LNCAP (cell line): ENCODE data around the gene STEAP3.

ENCODE experiments used
- TF ChIP-seq, protein P1 (sequence below): fragments of 450-650 bp; IDR thresholded peaks from 2 replicates; pipeline ENCODE4 v1.5.1; 2017; ENCODE audit warnings: mild to moderate bottlenecking

Gene STEAP3

DNA sequence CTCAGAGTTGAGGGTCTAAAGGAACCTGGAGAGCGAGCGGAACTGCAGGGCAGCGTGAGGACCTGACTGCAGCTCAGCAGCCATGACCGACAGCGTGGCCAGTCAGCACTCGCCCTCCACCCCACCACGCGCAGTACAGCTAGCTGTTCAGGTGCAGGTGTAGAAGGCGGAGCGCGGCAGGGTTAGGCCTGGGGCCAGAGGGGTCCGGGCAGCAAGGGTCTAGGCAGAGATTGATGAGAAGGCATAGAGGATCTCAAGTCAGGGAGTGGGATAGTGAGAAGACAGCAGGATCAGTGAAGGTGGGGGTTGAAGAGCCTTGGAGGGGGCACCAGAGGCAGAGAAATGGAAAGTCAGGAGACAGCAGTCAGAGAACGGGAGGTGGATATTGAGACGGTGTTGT lies 71.0 kb downstream of the STEAP3 start:
- TF ChIP-seq, protein P1, sequence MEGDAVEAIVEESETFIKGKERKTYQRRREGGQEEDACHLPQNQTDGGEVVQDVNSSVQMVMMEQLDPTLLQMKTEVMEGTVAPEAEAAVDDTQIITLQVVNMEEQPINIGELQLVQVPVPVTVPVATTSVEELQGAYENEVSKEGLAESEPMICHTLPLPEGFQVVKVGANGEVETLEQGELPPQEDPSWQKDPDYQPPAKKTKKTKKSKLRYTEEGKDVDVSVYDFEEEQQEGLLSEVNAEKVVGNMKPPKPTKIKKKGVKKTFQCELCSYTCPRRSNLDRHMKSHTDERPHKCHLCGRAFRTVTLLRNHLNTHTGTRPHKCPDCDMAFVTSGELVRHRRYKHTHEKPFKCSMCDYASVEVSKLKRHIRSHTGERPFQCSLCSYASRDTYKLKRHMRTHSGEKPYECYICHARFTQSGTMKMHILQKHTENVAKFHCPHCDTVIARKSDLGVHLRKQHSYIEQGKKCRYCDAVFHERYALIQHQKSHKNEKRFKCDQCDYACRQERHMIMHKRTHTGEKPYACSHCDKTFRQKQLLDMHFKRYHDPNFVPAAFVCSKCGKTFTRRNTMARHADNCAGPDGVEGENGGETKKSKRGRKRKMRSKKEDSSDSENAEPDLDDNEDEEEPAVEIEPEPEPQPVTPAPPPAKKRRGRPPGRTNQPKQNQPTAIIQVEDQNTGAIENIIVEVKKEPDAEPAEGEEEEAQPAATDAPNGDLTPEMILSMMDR, result no peak

DNA sequence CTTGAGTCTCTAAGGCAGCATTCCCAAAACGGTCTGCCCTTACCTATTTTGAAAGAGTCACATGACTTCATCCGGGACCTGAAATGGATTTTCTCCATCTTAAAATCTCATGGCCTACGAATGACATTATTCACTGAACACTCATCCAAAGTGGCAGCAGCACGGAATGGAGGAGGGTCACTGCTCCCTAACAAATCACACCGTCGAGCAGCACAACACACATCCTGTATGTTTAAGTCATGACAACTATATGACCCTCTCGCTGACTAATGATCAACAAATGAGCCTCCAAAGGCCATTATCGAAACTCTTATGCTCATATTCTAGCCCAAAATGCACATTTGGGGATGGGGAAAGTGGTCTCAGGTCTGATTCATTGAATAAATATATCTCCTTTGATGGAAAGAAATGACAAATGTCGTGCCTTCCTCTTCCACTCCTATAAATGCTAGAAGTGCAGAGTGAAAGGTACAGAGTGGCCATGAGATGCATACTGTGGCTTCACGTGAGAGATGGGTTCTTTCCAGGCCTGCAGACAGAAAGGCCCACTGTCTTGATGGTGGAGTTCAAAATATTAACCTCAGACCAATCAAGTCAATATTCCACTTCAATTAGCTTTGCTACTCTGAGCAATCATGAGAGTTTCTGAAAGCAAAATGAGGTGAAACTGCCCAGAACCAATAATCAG lies 72.2 kb downstream of the STEAP3 start:
- TF ChIP-seq, protein P1, result no peak

DNA sequence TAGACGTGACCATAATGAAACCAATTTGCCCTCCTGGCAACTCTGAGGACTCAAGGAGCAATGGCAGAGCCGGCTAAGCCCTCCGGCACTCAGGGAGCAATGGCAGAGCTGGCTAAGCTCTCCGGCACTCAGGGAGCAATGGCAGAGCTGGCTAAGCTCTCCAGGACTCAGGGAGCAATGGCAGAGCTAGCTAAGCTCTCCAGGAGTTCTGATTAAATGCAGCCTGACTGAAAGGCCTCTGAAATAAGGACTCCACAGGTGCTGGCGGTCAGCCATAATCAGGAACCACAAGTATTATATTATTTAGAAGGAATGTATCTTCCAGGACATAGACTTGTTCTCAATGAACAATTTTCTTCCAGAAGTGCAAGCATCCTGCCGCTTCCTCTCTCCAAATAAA lies 77.8 kb downstream of the STEAP3 start:
- TF ChIP-seq, protein P1, result no peak

DNA sequence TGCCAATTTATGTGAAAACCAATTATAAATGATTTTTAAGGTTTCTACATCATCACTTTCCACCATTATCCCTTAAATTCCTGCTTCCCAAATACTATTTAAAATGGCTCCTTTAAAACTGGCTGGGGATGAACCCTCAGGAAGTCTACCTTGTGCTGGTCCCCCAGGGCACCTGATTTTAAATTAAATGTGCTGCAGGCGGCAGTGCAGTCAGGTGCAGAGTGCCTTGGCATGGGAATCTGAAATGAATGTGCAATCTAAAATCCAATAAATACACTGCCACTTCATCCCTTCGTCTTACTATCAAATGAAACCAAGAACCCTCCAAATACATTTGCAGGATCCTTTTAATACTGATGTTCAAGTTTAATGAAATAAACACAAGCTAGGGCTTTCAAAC lies 81.2 kb downstream of the STEAP3 start:
- TF ChIP-seq, protein P1, result no peak

DNA sequence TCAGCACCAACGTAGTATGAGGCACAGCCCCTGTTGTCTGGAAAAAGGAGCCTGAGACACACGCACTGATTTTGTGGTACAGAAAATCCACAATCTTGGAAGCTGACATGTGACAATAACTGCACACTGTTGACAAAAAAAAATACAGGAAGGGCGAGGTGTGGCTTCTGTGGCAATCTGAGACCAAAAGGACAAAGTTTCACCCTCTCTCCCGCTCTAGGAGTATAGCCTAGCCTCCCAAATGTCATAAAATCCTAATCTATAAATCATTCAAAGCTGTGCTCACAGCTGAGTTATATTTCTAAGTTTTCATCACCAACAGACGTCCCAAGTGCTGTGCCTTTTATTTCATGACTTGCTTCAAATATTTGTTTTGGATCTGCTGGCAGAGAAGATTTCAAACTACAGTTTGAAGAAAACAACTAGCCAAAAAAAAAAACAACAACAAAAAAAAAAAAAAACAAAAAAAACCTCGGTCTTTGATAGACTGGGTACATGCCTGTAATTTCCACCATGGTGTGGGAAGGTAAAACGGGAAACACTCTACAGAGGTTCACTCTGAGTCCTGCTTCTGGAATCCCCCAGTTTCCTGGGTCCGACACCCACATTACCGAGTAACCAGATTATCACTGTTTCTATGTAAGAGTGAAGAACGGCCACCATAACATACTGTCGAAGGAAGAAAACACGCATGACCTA lies 82.0 kb downstream of the STEAP3 start:
- TF ChIP-seq, protein P1, result no peak

DNA sequence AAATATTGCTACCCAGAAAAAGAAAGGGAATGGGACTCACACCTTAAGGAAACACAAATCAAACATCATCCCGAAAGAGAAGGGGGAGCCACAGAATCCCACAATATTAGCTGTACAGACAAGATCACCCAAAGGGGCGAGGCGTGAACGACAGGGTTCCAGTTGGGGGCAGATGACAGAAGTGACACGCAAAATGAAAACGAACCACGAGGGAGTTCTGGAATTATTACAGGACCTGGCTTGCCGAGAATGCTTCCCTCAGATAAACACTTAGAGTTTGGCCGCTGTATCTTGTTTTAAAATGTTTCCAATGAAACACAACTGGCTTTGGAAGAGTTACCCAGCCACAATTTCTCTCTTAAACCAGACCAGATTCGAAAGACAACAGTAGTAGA lies 82.6 kb downstream of the STEAP3 start:
- TF ChIP-seq, protein P1, result no peak

DNA sequence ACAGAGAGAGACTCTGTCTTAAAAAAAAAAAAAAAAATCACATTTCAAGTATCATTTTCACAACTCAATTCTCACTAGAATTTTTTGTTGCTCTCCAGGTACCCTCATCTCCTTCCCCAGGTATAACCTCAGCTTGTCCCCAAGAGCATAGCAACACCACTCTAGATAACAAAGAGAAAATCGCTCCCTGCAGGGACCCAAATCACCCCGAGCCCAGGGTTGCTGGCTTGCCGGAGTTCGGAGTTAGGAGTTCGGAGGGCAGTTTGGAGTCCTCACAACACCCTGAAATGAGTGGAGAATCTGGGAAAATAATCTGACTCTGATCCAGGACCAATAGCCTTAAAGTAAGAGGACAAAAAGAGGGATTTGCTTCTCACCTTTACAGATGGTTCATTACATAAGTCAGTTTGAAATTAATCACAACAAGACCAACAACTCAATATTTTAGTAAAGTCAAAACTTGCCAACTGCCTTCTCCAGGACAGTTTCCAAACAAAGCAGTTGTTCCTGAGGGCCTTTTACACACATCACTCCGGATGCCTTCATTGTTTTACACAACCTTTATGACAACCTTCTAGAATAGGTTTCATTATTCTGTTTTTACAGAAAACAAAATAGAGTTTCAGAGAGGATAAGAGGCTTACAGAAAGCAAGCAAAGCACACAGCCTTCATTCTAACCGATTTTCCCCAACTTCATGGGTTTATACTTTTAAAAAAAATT lies 83.9 kb downstream of the STEAP3 start:
- TF ChIP-seq, protein P1, result no peak
